HFFc6 (cell line): ENCODE results near the gene PDZRN3. TPM values are rescaled to one million over a fixed set of nuclear protein-coding genes. Genes with fewer than 3 reads are reported as not detected.
A peak's percentile ranks its signal among the peaks of the same experiment; 100 is the strongest.

Experiments
- DNase-seq: peaks from one replicate; pipeline ENCODE4 v3.0.0-alpha.2; 2018
- H3K27ac Mint-ChIP-seq: 2 replicates; pipeline ENCODE4 v1.8.0; 2020; ENCODE audit warnings: mild to moderate bottlenecking, mixed read lengths
- H3K27me3 Mint-ChIP-seq: 2 replicates; pipeline ENCODE4 v1.8.0; 2021; ENCODE audit warnings: mild to moderate bottlenecking, moderate library complexity, mixed read lengths; ENCODE audit not compliant: insufficient read depth
- H3K36me3 Mint-ChIP-seq: 2 replicates; pipeline ENCODE4 v1.8.0; 2021; ENCODE audit warnings: low read depth, mixed read lengths
- H3K4me1 Mint-ChIP-seq: 2 replicates; pipeline ENCODE4 v1.8.0; 2020; ENCODE audit warnings: low read depth, mixed read lengths
- H3K4me3 Mint-ChIP-seq: 2 replicates; pipeline ENCODE4 v1.8.0; 2020; ENCODE audit warnings: mild to moderate bottlenecking, moderate library complexity, mixed read lengths
- H3K9me3 Mint-ChIP-seq: 2 replicates; pipeline ENCODE4 v1.8.0; 2020; ENCODE audit warnings: mild to moderate bottlenecking, mixed read lengths
- CTCF ChIP-seq: fragments of 200-600 bp; sonication (generic); IDR thresholded peaks from 2 replicates; pipeline ENCODE4 v1.5.0; 2021; ENCODE audit warnings: antibody characterized with exemption, mild to moderate bottlenecking
- total RNA-seq, 6 experiments: library from RNA; stranded (reverse); fragmentation: NEBNext Ultra II Directional; extraction: Animal tissue kit (Norgen Biotek cat#: 25700); gene quantifications; 2 replicates in 1 of 6; 3 replicates in 5 of 6; pipeline ENCODE4 v1.2.3, GENCODE V29; 2021

Gene PDZRN3
- total RNA-seq, 6 experiments from 2014 or later, result 15.1 to 18.5 (median 16.7) TPM

- peak overlapping the region; percentile 81 for H3K4me3 Mint-ChIP-seq
- H3K27me3 Mint-ChIP-seq, result no peaks in the 10 kb centered on the region; the same call in 1 of the 2 replicates
- no peak for TF ChIP-seq CTCF
- peak overlapping the region; percentile 79 for H3K27ac Mint-ChIP-seq
- H3K4me1 Mint-ChIP-seq, result peaks cover 60% of the 10 kb centered on the region
- H3K36me3 Mint-ChIP-seq, result no peaks in the 10 kb centered on the region
- DNase-seq, result no peak
- no peaks in the 10 kb centered on the region for H3K9me3 Mint-ChIP-seq
Observed at GRCh38 chr3:73503781-73504180, 121.0 kb downstream of the PDZRN3 start.

GRCh38 chr3:73502609-73503583, 121.8 kb downstream of the PDZRN3 start:
- no peaks in the 10 kb centered on the region for H3K36me3 Mint-ChIP-seq
- H3K27ac Mint-ChIP-seq, result peak overlapping the region; percentile 79
- no peaks in the 10 kb centered on the region; the same call in 1 of the 2 replicates for H3K27me3 Mint-ChIP-seq
- TF ChIP-seq CTCF, result peak; percentile 95
- peak; percentile 73 for DNase-seq
- no peaks in the 10 kb centered on the region for H3K9me3 Mint-ChIP-seq
- H3K4me1 Mint-ChIP-seq, result peaks cover 54% of the 10 kb centered on the region
- H3K4me3 Mint-ChIP-seq, result peak overlapping the region; percentile 81

- Mint-ChIP-seq H3K9me3 (no peaks in the 10 kb centered on the region), H3K27me3 (no peaks in the 10 kb centered on the region; the same call in 1 of the 2 replicates), H3K27ac (peak overlapping the region; percentile 70), H3K36me3 (no peaks in the 10 kb centered on the region), H3K4me1 (peaks cover 66% of the 10 kb centered on the region), H3K4me3 (peak overlapping the region; percentile 7; the same call in 1 of the 2 replicates)
- DNase-seq, result peak; percentile 34
- TF ChIP-seq CTCF, result no peak
Observed at GRCh38 chr3:73500321-73500720, 124.4 kb downstream of the PDZRN3 start.

GRCh38 chr3:73499787-73500186, 125.0 kb downstream of the PDZRN3 start:
- Mint-ChIP-seq H3K9me3 (no peaks in the 10 kb centered on the region), H3K27me3 (no peaks in the 10 kb centered on the region; the same call in 1 of the 2 replicates), H3K36me3 (no peaks in the 10 kb centered on the region), H3K27ac (no peak overlapping the region; the same call in 1 of the 2 replicates), H3K4me3 (no peak overlapping the region), H3K4me1 (peaks cover 69% of the 10 kb centered on the region)
- no peak for DNase-seq
- no peak for TF ChIP-seq CTCF

- no peak for TF ChIP-seq CTCF
- Mint-ChIP-seq H3K4me3 (no peak overlapping the region), H3K27me3 (no peaks in the 10 kb centered on the region; the same call in 1 of the 2 replicates), H3K4me1 (peaks cover 69% of the 10 kb centered on the region), H3K36me3 (no peaks in the 10 kb centered on the region), H3K27ac (no peak overlapping the region), H3K9me3 (no peaks in the 10 kb centered on the region)
- peak; percentile 40 for DNase-seq
Observed at GRCh38 chr3:73498764-73499622, 125.7 kb downstream of the PDZRN3 start.
